HFFc6 (cell line): ENCODE results near the gene NFIX. TPM values are rescaled to one million over a fixed set of nuclear protein-coding genes. Genes with fewer than 3 reads are reported as not detected.

ENCODE experiments used
- DNase-seq: peaks from one replicate; pipeline ENCODE4 v3.0.0-alpha.2; 2018
- H3K27ac Mint-ChIP-seq: 2 replicates; pipeline ENCODE4 v1.8.0; 2020; ENCODE audit warnings: mild to moderate bottlenecking, mixed read lengths
- H3K27me3 Mint-ChIP-seq: 2 replicates; pipeline ENCODE4 v1.8.0; 2021; ENCODE audit warnings: mild to moderate bottlenecking, moderate library complexity, mixed read lengths; ENCODE audit not compliant: insufficient read depth
- H3K36me3 Mint-ChIP-seq: 2 replicates; pipeline ENCODE4 v1.8.0; 2021; ENCODE audit warnings: low read depth, mixed read lengths
- H3K4me1 Mint-ChIP-seq: 2 replicates; pipeline ENCODE4 v1.8.0; 2020; ENCODE audit warnings: low read depth, mixed read lengths
- H3K4me3 Mint-ChIP-seq: 2 replicates; pipeline ENCODE4 v1.8.0; 2020; ENCODE audit warnings: mild to moderate bottlenecking, moderate library complexity, mixed read lengths
- H3K9me3 Mint-ChIP-seq: 2 replicates; pipeline ENCODE4 v1.8.0; 2020; ENCODE audit warnings: mild to moderate bottlenecking, mixed read lengths
- CTCF ChIP-seq: fragments of 200-600 bp; sonication (generic); IDR thresholded peaks from 2 replicates; pipeline ENCODE4 v1.5.0; 2021; ENCODE audit warnings: antibody characterized with exemption, mild to moderate bottlenecking
- total RNA-seq, 6 experiments: library from RNA; stranded (reverse); fragmentation: NEBNext Ultra II Directional; extraction: Animal tissue kit (Norgen Biotek cat#: 25700); gene quantifications; 2 replicates in 1 of 6; 3 replicates in 5 of 6; pipeline ENCODE4 v1.2.3, GENCODE V29; 2021

The NFIX gene
- total RNA-seq, 6 experiments from 2014 or later = 129 to 161 (median 142) TPM

- Mint-ChIP-seq H3K27me3 (peaks cover 4% of the 10 kb centered on the region; the same call in 1 of the 2 replicates), H3K4me3 (peak overlapping the region; percentile 78), H3K27ac (peak overlapping the region; percentile 95), H3K4me1 (peaks cover 91% of the 10 kb centered on the region), H3K9me3 (no peaks in the 10 kb centered on the region), H3K36me3 (peaks cover 42% of the 10 kb centered on the region)
- no peak for TF ChIP-seq CTCF
- DNase-seq = peak; percentile 83
These were observed 41.9 kb downstream of the NFIX start for GRCh38 chr19:13037161-13037560.

DNA sequence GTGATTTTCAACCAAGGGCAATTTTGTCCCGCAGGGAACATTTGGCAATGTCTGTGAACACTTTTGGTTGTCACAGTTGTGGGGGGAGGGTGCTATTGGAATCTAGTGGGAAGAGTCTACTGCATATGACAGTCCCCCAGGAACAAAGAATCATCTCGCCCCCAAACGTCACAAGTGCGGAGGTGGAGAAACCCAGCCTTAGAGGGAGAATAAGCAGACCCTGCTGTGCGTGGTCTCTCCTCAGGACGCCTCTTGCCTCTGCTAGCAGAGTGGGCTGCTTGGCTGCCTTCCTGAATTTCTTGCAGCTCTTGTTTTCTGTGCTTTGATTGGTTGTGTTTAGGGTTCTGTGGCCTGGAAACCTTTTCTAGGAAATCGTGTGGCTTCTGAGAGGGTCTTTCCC is 42.5 kb downstream of the NFIX start:
- H3K4me1 Mint-ChIP-seq = peaks cover 91% of the 10 kb centered on the region
- H3K27me3 Mint-ChIP-seq = peaks cover 4% of the 10 kb centered on the region; the same call in 1 of the 2 replicates
- H3K9me3 Mint-ChIP-seq = no peaks in the 10 kb centered on the region
- peak overlapping the region; percentile 95 for H3K27ac Mint-ChIP-seq
- peak overlapping the region; percentile 78 for H3K4me3 Mint-ChIP-seq
- no peak for DNase-seq
- peaks cover 37% of the 10 kb centered on the region for H3K36me3 Mint-ChIP-seq
- TF ChIP-seq CTCF = no peak

- peak overlapping the region; percentile 95 for H3K27ac Mint-ChIP-seq
- H3K4me1 Mint-ChIP-seq = peaks cover 91% of the 10 kb centered on the region
- peak; percentile 33 for TF ChIP-seq CTCF
- H3K36me3 Mint-ChIP-seq = peaks cover 37% of the 10 kb centered on the region
- no peaks in the 10 kb centered on the region for H3K9me3 Mint-ChIP-seq
- H3K4me3 Mint-ChIP-seq = no peak overlapping the region; the same call in 1 of the 2 replicates
- DNase-seq = no peak
- H3K27me3 Mint-ChIP-seq = peaks cover 2% of the 10 kb centered on the region; the same call in 1 of the 2 replicates
These were observed 43.3 kb downstream of the NFIX start for GRCh38 chr19:13038306-13039210.

GRCh38 chr19:13039211-13039789 is 44.0 kb downstream of the NFIX start:
- Mint-ChIP-seq H3K27ac (peak overlapping the region; percentile 95; the same call in 1 of the 2 replicates), H3K4me3 (no peak overlapping the region), H3K27me3 (peaks cover 2% of the 10 kb centered on the region; the same call in 1 of the 2 replicates), H3K4me1 (peaks cover 89% of the 10 kb centered on the region), H3K9me3 (no peaks in the 10 kb centered on the region), H3K36me3 (peaks cover 32% of the 10 kb centered on the region)
- DNase-seq = no peak
- no peak for TF ChIP-seq CTCF

DNA sequence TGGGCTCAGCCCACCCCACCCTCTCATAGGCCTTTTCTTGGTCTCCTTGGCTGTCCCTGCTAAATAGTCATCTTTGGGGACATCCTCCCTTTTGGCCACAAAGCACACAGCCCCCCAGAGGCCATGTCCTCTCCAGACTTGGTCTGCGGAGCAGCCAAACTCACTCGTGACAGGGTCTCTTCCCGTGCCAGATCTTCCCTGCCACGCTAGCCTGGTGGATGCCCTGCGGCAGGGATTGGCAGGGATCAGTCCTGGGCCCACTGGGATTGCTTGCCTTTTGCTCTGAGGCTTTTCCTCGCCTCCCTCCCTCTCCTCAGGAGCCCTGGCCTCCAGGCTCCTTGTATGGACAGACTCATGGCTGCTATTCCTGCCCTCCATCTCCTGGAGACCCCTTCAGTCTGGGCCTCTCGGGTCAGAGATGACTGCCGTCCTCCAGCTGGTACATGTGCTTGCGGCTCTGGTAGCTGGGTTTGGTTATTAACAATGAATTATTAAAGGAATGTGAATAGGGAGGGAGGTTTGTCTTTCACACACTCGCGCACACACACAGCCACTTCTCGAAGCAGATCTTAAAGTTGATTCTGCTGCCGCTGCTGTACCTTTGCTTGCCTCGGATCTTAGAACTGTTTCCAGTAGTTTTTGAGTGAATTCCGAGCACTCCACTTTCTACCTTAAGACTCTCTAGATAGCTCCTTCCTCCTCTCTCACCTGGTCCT is 45.1 kb downstream of the NFIX start:
- Mint-ChIP-seq H3K4me1 (peaks cover 88% of the 10 kb centered on the region), H3K27ac (peak overlapping the region; percentile 75), H3K27me3 (peaks cover 2% of the 10 kb centered on the region; the same call in 1 of the 2 replicates), H3K9me3 (no peaks in the 10 kb centered on the region), H3K4me3 (peak overlapping the region; percentile 36; the same call in 1 of the 2 replicates), H3K36me3 (peaks cover 21% of the 10 kb centered on the region)
- no peak for TF ChIP-seq CTCF
- DNase-seq = no peak
